ENCODE results near the gene PRDM4.

The PRDM4 gene

GRCh38 chr12:107783406-107784376 lies 22.8 kb upstream of the PRDM4 start:
- peak; percentile 35 for DNase-seq (ENCODE audit: extremely low read depth, insufficient read length)
- TF ChIP-seq CTCF (IDR thresholded peaks at IDR 0.05; ENCODE audit: insufficient read depth, low read length, poor library complexity, severe bottlenecking) = no peak

GRCh38 chr12:107782067-107782466 lies 21.1 kb upstream of the PRDM4 start:
- DNase-seq (ENCODE audit: extremely low read depth, insufficient read length) = no peak
- H3K27me3 ChIP-seq (replicated peaks; ENCODE audit: control insufficient read depth, insufficient read depth, low read length) = no peaks in the 10 kb centered on the region; the same call in 1 of the 2 replicates
- TF ChIP-seq CTCF (IDR thresholded peaks at IDR 0.05; ENCODE audit: insufficient read depth, low read length, poor library complexity, severe bottlenecking) = no peak
- no peak overlapping the region for H3K4me3 ChIP-seq (replicated peaks; ENCODE audit: low read depth, low read length)
- H3K36me3 ChIP-seq (ENCODE audit: control insufficient read depth, insufficient read depth, low read length) = no peaks in the 10 kb centered on the region

More at GRCh38 chr12:107783406-107784376, 22.8 kb upstream of the PRDM4 start:
- H3K36me3 ChIP-seq (ENCODE audit: control insufficient read depth, insufficient read depth, low read length) = no peaks in the 10 kb centered on the region
- H3K27me3 ChIP-seq (replicated peaks; ENCODE audit: control insufficient read depth, insufficient read depth, low read length) = no peaks in the 10 kb centered on the region
- H3K4me3 ChIP-seq (replicated peaks; ENCODE audit: low read depth, low read length) = no peak overlapping the region; the same call in 1 of the 2 replicates

- no peaks in the 10 kb centered on the region; the same call in 1 of the 2 replicates for H3K27me3 ChIP-seq (replicated peaks; ENCODE audit: control insufficient read depth, insufficient read depth, low read length)
- TF ChIP-seq CTCF (IDR thresholded peaks at IDR 0.05; ENCODE audit: insufficient read depth, low read length, poor library complexity, severe bottlenecking) = no peak
- no peaks in the 10 kb centered on the region for H3K36me3 ChIP-seq (ENCODE audit: control insufficient read depth, insufficient read depth, low read length)
- no peak overlapping the region for H3K4me3 ChIP-seq (replicated peaks; ENCODE audit: low read depth, low read length)
- DNase-seq (ENCODE audit: extremely low read depth, insufficient read length) = no peak
Measured at GRCh38 chr12:107780298-107780697, 19.4 kb upstream of the PRDM4 start.

- Histone ChIP-seq H3K36me3 (ENCODE audit: control insufficient read depth, insufficient read depth, low read length) (no peaks in the 10 kb centered on the region), H3K27me3 (replicated peaks; ENCODE audit: control insufficient read depth, insufficient read depth, low read length) (peaks cover 2% of the 10 kb centered on the region; the same call in 1 of the 2 replicates), H3K4me3 (replicated peaks; ENCODE audit: low read depth, low read length) (no peak overlapping the region)
- DNase-seq (ENCODE audit: extremely low read depth, insufficient read length) = peak; percentile 32
- no peak for TF ChIP-seq CTCF (IDR thresholded peaks at IDR 0.05; ENCODE audit: insufficient read depth, low read length, poor library complexity, severe bottlenecking)
Measured at GRCh38 chr12:107779077-107779831, 18.3 kb upstream of the PRDM4 start.

GRCh38 chr12:107778383-107779025 lies 17.6 kb upstream of the PRDM4 start:
- TF ChIP-seq CTCF (IDR thresholded peaks at IDR 0.05; ENCODE audit: insufficient read depth, low read length, poor library complexity, severe bottlenecking) = no peak
- Histone ChIP-seq H3K27me3 (replicated peaks; ENCODE audit: control insufficient read depth, insufficient read depth, low read length) (peaks cover 2% of the 10 kb centered on the region; the same call in 1 of the 2 replicates), H3K4me3 (replicated peaks; ENCODE audit: low read depth, low read length) (no peak overlapping the region), H3K36me3 (ENCODE audit: control insufficient read depth, insufficient read depth, low read length) (no peaks in the 10 kb centered on the region)
- DNase-seq (ENCODE audit: extremely low read depth, insufficient read length) = no peak
